ENCODE measurements around the gene SMAD6.

GRCh38 chr15:66706225-66706732 is 4.2 kb downstream of the SMAD6 start:
- TF ChIP-seq CTCF (conservative IDR thresholded peaks at IDR 0.05 in 1 of 2, IDR thresholded peaks at IDR 0.05 in 1 of 2; ENCODE audit: low read depth in 1 of 2, low read length in 2 of 2) (peak; percentile 51), EZH2 (IDR thresholded peaks at IDR 0.05; ENCODE audit: low read length, missing control alignments) (no peak)

All from fibroblast of lung (primary cell).